CD8-positive, alpha-beta memory T cell (primary cell): ENCODE results near the gene NCMAP. TPM values are rescaled to one million over a fixed set of nuclear protein-coding genes. Genes with fewer than 3 reads are reported as not detected.

Experiments used
- CTCF ChIA-PET: fragments of 350-600 bp; sonication (Branson Sonifier 250); formaldehyde crosslinking; loops from one replicate; lab custom pipeline; 2021; ENCODE audit warnings: antibody characterized with exemption; lab: Charles Lee
- POLR2A ChIA-PET: fragments of 350-600 bp; sonication (Branson Sonifier 250); formaldehyde crosslinking; loops from one replicate; lab custom pipeline; 2021; ENCODE audit warnings: antibody characterized with exemption; lab: Charles Lee
- DNase-seq, 5 donors: peaks; one replicate each; pipeline versions ENCODE4 v3.0.0 to v3.0.0-alpha.2; 2020 to 2022; ENCODE audit warnings: mixed read lengths in 1 of 5
- H3K27ac ChIP-seq: one replicate; pipeline ENCODE4 v1.7.0; 2013; ENCODE audit warnings: low read depth, mild to moderate bottlenecking, low read length, moderate library complexity
- H3K27me3 ChIP-seq: 2 replicates; pipeline ENCODE4 v1.7.0; 2013; ENCODE audit warnings: low read length, mild to moderate bottlenecking; ENCODE audit not compliant: insufficient read depth, poor library complexity, severe bottlenecking
- H3K36me3 ChIP-seq: 2 replicates; pipeline ENCODE4 v1.7.0; 2013; ENCODE audit warnings: mild to moderate bottlenecking, low read length, moderate library complexity; ENCODE audit not compliant: insufficient read depth
- H3K4me1 ChIP-seq: 2 replicates; pipeline ENCODE4 v1.7.0; 2013; ENCODE audit warnings: mild to moderate bottlenecking, low read length, moderate library complexity; ENCODE audit not compliant: insufficient read depth
- H3K4me3 ChIP-seq: 2 replicates; pipeline ENCODE4 v1.7.0; 2013; ENCODE audit warnings: mild to moderate bottlenecking, low read length
- H3K9me3 ChIP-seq: 2 replicates; pipeline ENCODE4 v1.7.0; 2013; ENCODE audit warnings: mild to moderate bottlenecking, low read length
- H3K27ac Mint-ChIP-seq, 8 donors: one replicate each; pipeline ENCODE4 v1.8.0; 2020 to 2021; ENCODE audit warnings: mixed read lengths in 8 of 8, mild to moderate bottlenecking in 6 of 8, inconsistent platforms in 3 of 8, moderate library complexity in 3 of 8
- H3K27me3 Mint-ChIP-seq, 2 donors: one replicate each; pipeline ENCODE4 v1.8.0; 2020 to 2021; ENCODE audit warnings: mixed read lengths in 2 of 2, mild to moderate bottlenecking in 1 of 2, moderate library complexity in 1 of 2
- H3K36me3 Mint-ChIP-seq, 3 donors: one replicate each; pipeline ENCODE4 v1.8.0; 2020 to 2021; ENCODE audit warnings: mixed read lengths in 3 of 3, inconsistent platforms in 1 of 3, mild to moderate bottlenecking in 1 of 3
- H3K4me1 Mint-ChIP-seq, 3 donors: one replicate each; pipeline ENCODE4 v1.8.0; 2020 to 2021; ENCODE audit warnings: mixed read lengths in 3 of 3, inconsistent platforms in 1 of 3, mild to moderate bottlenecking in 1 of 3
- H3K4me3 Mint-ChIP-seq, 7 donors: one replicate each; pipeline ENCODE4 v1.8.0; 2020 to 2021; ENCODE audit warnings: mixed read lengths in 7 of 7, mild to moderate bottlenecking in 6 of 7, moderate library complexity in 4 of 7, inconsistent platforms in 2 of 7
- H3K9me3 Mint-ChIP-seq, 5 donors: one replicate each; pipeline ENCODE4 v1.8.0; 2020 to 2022; ENCODE audit warnings: mixed read lengths in 5 of 5, mild to moderate bottlenecking in 3 of 5, moderate library complexity in 2 of 5, inconsistent platforms in 1 of 5
- polyA plus RNA-seq: library from polyadenylated mRNA; unstranded; fragments of 300-500 nt; fragmentation: Illumina TruSeq; gene quantifications from one replicate; pipeline ENCODE4 v1.2.3, GENCODE V29; 2021
- total RNA-seq, 2 experiments: library from RNA; stranded (reverse); gene quantifications; one replicate each; pipeline ENCODE4 v1.2.3, GENCODE V29; 2021

NCMAP gene
- total and polyA plus RNA-seq, 3 experiments from 2014 or later = 0.04 TPM; not detected in 2

GRCh38 chr1:24570265-24571125 lies 14.6 kb downstream of the NCMAP start:
- H3K4me3 ChIP-seq = no peak overlapping the region
- Mint-ChIP-seq H3K4me1 (peaks cover 6 to 10% (median 9%) of the 10 kb centered on the region in 3 donors), H3K4me3 (no peak overlapping the region), H3K27me3 (peaks cover 0 to 3% of the 10 kb centered on the region in 2 donors), H3K36me3 (no peaks in the 10 kb centered on the region), H3K27ac (peak overlapping the region in 2 of 8 donors; percentile 4 to 80), H3K9me3 (no peaks in the 10 kb centered on the region)
- no peaks in the 10 kb centered on the region for H3K27me3 ChIP-seq
- DNase-seq = no peak
- no peaks in the 10 kb centered on the region for H3K4me1 ChIP-seq
- H3K9me3 ChIP-seq = no peaks in the 10 kb centered on the region
- POLR2A ChIA-PET = no interaction called here
- no peaks in the 10 kb centered on the region for H3K36me3 ChIP-seq
- H3K27ac ChIP-seq = no peak overlapping the region
- CTCF ChIA-PET = interaction anchor here (1.0 kb wide), 1 partner anchor 17 kb away, joined by 4 read pairs; no protein-coding TSS in a partner anchor

GRCh38 chr1:24572301-24572700 lies 16.4 kb downstream of the NCMAP start:
- H3K4me1 Mint-ChIP-seq = peaks cover 6 to 10% (median 9%) of the 10 kb centered on the region in 3 donors

DNA sequence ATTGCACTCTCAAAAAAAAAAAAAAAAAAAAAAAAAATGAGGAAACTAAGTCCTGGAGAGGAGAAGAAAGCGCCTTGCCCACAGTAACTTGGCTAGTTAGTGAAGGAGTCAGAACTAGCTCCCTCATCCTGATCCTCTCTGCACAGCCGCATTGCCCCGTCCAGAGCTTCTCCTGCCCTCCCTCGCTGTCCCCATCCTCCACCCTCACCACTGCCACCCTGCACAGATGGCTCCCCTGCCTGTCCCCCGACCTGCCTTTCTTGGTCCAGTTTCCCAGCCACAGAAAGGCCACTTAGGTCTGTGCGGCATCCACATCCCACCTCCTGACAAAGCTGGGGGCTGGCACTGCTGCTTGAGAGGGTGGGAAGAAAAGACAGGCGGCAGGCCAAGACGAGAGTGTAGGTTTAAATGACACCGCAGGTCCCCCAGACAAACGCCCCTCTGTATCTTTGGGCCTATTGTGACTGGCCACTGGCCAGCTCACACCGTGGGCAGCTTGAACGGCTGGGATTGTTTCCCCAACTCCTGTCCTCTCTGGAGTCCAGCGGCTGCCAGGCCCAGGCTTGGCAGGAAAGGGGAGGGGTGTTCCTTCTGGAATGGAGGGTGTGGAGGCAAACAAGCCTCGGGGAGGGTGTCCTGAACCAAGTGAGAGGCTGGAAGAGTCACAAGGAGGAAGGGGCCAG lies 20.2 kb downstream of the NCMAP start:
- H3K9me3 Mint-ChIP-seq = peaks cover 0 to 2% (median 0%) of the 10 kb centered on the region in 5 donors
- H3K4me3 ChIP-seq = no peak overlapping the region
- no peak for DNase-seq
- H3K27ac Mint-ChIP-seq = peak overlapping the region in 1 of 8 donors; percentile 93
- CTCF ChIA-PET = interaction anchor here (5.2 kb wide), 1 partner anchor 11 kb away, joined by 26 read pairs; no protein-coding TSS in a partner anchor
- peaks cover 6 to 10% (median 9%) of the 10 kb centered on the region in 3 donors for H3K4me1 Mint-ChIP-seq
- H3K4me1 ChIP-seq = no peaks in the 10 kb centered on the region
- no peak overlapping the region for H3K27ac ChIP-seq
- H3K27me3 Mint-ChIP-seq = peaks cover 0 to 3% of the 10 kb centered on the region in 2 donors
- no peaks in the 10 kb centered on the region for H3K36me3 ChIP-seq
- no peaks in the 10 kb centered on the region for H3K27me3 ChIP-seq
- POLR2A ChIA-PET = no interaction called here
- H3K36me3 Mint-ChIP-seq = no peaks in the 10 kb centered on the region
- no peak overlapping the region for H3K4me3 Mint-ChIP-seq
- H3K9me3 ChIP-seq = no peaks in the 10 kb centered on the region

More at GRCh38 chr1:24572301-24572700, 16.4 kb downstream of the NCMAP start:
- Histone ChIP-seq H3K27ac (no peak overlapping the region), H3K9me3 (no peaks in the 10 kb centered on the region), H3K4me1 (no peaks in the 10 kb centered on the region), H3K27me3 (no peaks in the 10 kb centered on the region), H3K4me3 (no peak overlapping the region), H3K36me3 (no peaks in the 10 kb centered on the region)
- no peaks in the 10 kb centered on the region for H3K36me3 Mint-ChIP-seq
- ChIA-PET CTCF (interaction anchor here (1.2 kb wide), 1 partner anchor 157 kb away, joined by 5 read pairs; the partner anchor contains the start of gene NIPAL3), POLR2A (no interaction called here)
- H3K9me3 Mint-ChIP-seq = no peaks in the 10 kb centered on the region
- no peak overlapping the region for H3K4me3 Mint-ChIP-seq
- H3K27ac Mint-ChIP-seq = peak overlapping the region in 1 of 8 donors; percentile 73
- no peak for DNase-seq
- H3K27me3 Mint-ChIP-seq = peaks cover 0 to 3% of the 10 kb centered on the region in 2 donors

- H3K4me3 Mint-ChIP-seq = no peak overlapping the region
- H3K36me3 ChIP-seq = no peaks in the 10 kb centered on the region
- no peak for DNase-seq
- H3K27ac ChIP-seq = no peak overlapping the region
- no peaks in the 10 kb centered on the region for H3K4me1 Mint-ChIP-seq
- no peak overlapping the region for H3K4me3 ChIP-seq
- peaks cover 0 to 2% (median 0%) of the 10 kb centered on the region in 5 donors for H3K9me3 Mint-ChIP-seq
- H3K27me3 Mint-ChIP-seq = no peaks in the 10 kb centered on the region
- no peaks in the 10 kb centered on the region for H3K9me3 ChIP-seq
- H3K27me3 ChIP-seq = no peaks in the 10 kb centered on the region
- ChIA-PET POLR2A (interaction anchor here (0.7 kb wide), 1 partner anchor 382 kb away, joined by 14 read pairs; no protein-coding TSS in a partner anchor), CTCF (interaction anchor here (5.2 kb wide), 1 partner anchor 8 kb away, joined by 26 read pairs; no protein-coding TSS in a partner anchor)
- no peaks in the 10 kb centered on the region for H3K4me1 ChIP-seq
- H3K36me3 Mint-ChIP-seq = no peaks in the 10 kb centered on the region
- no peak overlapping the region for H3K27ac Mint-ChIP-seq
These were observed 23.0 kb downstream of the NCMAP start for GRCh38 chr1:24578846-24579245.

DNA sequence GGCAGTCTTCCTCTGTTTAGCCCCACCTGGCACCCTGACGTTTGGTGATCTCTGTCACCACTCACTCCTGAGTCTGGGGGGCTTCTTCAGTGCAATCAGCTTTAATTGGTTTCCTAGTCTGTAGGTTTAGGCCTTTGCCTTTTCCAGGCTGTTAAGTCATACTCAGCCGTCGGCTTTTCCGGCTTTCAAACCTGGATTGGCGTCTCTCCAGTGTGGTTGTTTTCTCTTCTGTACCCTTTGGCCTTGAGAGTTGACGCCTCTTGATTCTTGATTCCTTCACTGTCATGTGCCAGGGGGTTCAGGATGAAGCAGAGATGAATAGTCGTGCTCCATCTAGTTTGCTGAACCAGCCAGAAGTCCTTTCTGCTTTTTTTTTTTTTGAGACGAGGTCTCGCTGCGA lies 24.9 kb downstream of the NCMAP start:
- peak overlapping the region in 1 of 8 donors; percentile 33 for H3K27ac Mint-ChIP-seq

GRCh38 chr1:24584171-24584647 lies 28.3 kb downstream of the NCMAP start:
- no peak for DNase-seq
- Mint-ChIP-seq H3K27ac (peak overlapping the region in 2 of 8 donors; percentile 3 to 75), H3K36me3 (no peaks in the 10 kb centered on the region), H3K9me3 (peaks cover 0 to 2% (median 0%) of the 10 kb centered on the region in 5 donors), H3K4me3 (no peak overlapping the region), H3K4me1 (peaks cover 5 to 8% (median 6%) of the 10 kb centered on the region in 3 donors), H3K27me3 (no peaks in the 10 kb centered on the region)
- ChIA-PET CTCF (interaction anchor here (1.3 to 6.3 kb wide), 3 partner anchors 169 to 385 kb away, joined by 6 to 76 read pairs (median 7); partner anchors contain the start of genes NIPAL3 and STPG1), POLR2A (no interaction called here)
- Histone ChIP-seq H3K4me3 (no peak overlapping the region), H3K9me3 (no peaks in the 10 kb centered on the region), H3K27me3 (peaks cover 9% of the 10 kb centered on the region), H3K36me3 (no peaks in the 10 kb centered on the region), H3K27ac (no peak overlapping the region), H3K4me1 (peaks cover 4% of the 10 kb centered on the region)

More for the DNA sequence above, 24.9 kb downstream of the NCMAP start:
- H3K36me3 Mint-ChIP-seq = no peaks in the 10 kb centered on the region
- no peak overlapping the region for H3K27ac ChIP-seq
- CTCF ChIA-PET = interaction anchor here (1.4 kb wide), 1 partner anchor 165 kb away, joined by 3 read pairs; the partner anchor contains the start of gene NIPAL3
- POLR2A ChIA-PET = no interaction called here
- H3K9me3 ChIP-seq = no peaks in the 10 kb centered on the region
- H3K27me3 Mint-ChIP-seq = no peaks in the 10 kb centered on the region
- H3K9me3 Mint-ChIP-seq = peaks cover 0 to 2% (median 0%) of the 10 kb centered on the region in 5 donors
- H3K4me1 ChIP-seq = no peaks in the 10 kb centered on the region
- DNase-seq = no peak
- H3K4me3 Mint-ChIP-seq = no peak overlapping the region
- H3K4me3 ChIP-seq = no peak overlapping the region
- H3K4me1 Mint-ChIP-seq = no peaks in the 10 kb centered on the region
- peaks cover 7% of the 10 kb centered on the region for H3K27me3 ChIP-seq
- H3K36me3 ChIP-seq = no peaks in the 10 kb centered on the region

DNA sequence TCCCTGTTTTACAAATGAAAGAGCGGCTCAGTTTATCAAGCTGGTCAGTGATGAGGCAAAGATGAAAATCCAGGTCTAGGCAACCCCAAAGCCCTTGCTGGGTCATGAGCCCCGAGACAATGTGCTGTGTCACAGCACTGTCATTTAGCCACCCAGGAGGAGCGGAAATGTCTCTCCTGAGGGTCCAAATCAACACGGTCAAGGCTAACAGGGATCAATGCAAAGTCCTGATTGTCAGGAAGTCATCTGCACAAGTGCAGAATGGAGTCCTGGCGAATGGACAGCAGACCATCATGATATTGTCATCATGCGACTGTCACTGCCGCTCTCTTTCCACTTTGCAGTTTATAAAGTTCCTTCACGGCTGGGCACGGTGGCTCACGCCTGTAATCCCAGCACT lies 30.2 kb downstream of the NCMAP start:
- H3K27ac Mint-ChIP-seq = peak overlapping the region in 1 of 8 donors; percentile 38
- POLR2A ChIA-PET = interaction anchor here (1.5 kb wide), 1 partner anchor 171 kb away, joined by 8 read pairs; the partner anchor contains the start of gene NIPAL3
- H3K36me3 ChIP-seq = no peaks in the 10 kb centered on the region

More for the DNA sequence above, 30.2 kb downstream of the NCMAP start:
- Histone ChIP-seq H3K4me1 (peaks cover 4% of the 10 kb centered on the region), H3K27ac (no peak overlapping the region), H3K4me3 (no peak overlapping the region), H3K9me3 (no peaks in the 10 kb centered on the region), H3K27me3 (peaks cover 9% of the 10 kb centered on the region)
- no peak for DNase-seq
- Mint-ChIP-seq H3K4me3 (no peak overlapping the region), H3K36me3 (no peaks in the 10 kb centered on the region), H3K9me3 (no peaks in the 10 kb centered on the region), H3K27me3 (peaks cover 3 to 5% of the 10 kb centered on the region in 2 donors), H3K4me1 (peaks cover 5 to 8% (median 6%) of the 10 kb centered on the region in 3 donors)
- CTCF ChIA-PET = interaction anchor here (1.3 to 6.3 kb wide), 12 partner anchors 10 to 388 kb away, joined by 3 to 76 read pairs (median 7); partner anchors contain the start of genes NIPAL3 and STPG1
